Left hindlimb (tissue), 1 donor: ENCODE measurements around the gene CNGB1.
"Not testable (repeated sequence)": the region's sequence is repeated elsewhere in the genome, so short reads cannot be mapped to it uniquely, and the experiment has no call there.

Source experiments
- DNase-seq: peaks from one replicate; pipeline ENCODE4 v3.0.0-alpha.2; 2018

The CNGB1 gene

GRCh38 chr16:57949595-57950238 is 21.2 kb downstream of the CNGB1 start:
- no peak for DNase-seq

- no peak for DNase-seq
Measured at GRCh38 chr16:57949013-57949412, 21.9 kb downstream of the CNGB1 start.

GRCh38 chr16:57948027-57948426 is 22.9 kb downstream of the CNGB1 start:
- no peak for DNase-seq

GRCh38 chr16:57947261-57947660 is 23.7 kb downstream of the CNGB1 start:
- DNase-seq = no peak

GRCh38 chr16:57946181-57946801 is 24.6 kb downstream of the CNGB1 start:
- DNase-seq = no peak

GRCh38 chr16:57945740-57946138 is 25.2 kb downstream of the CNGB1 start:
- no peak for DNase-seq

- no peak for DNase-seq
Measured at GRCh38 chr16:57944970-57945739, 25.8 kb downstream of the CNGB1 start.

GRCh38 chr16:57943381-57943780 is 27.5 kb downstream of the CNGB1 start:
- not testable (repeated sequence) for DNase-seq

- not testable (repeated sequence) for DNase-seq
Measured at GRCh38 chr16:57941901-57942300, 29.0 kb downstream of the CNGB1 start.

GRCh38 chr16:57941016-57941664 is 29.8 kb downstream of the CNGB1 start:
- peak; percentile 52 for DNase-seq

- no peak for DNase-seq
Measured at GRCh38 chr16:57940382-57940966, 30.5 kb downstream of the CNGB1 start.

- no peak for DNase-seq
Measured at GRCh38 chr16:57939872-57940224, 31.1 kb downstream of the CNGB1 start.

- peak; percentile 89 for DNase-seq
Measured at GRCh38 chr16:57938936-57939871, 31.7 kb downstream of the CNGB1 start.

- no peak for DNase-seq
Measured at GRCh38 chr16:57938484-57938883, 32.4 kb downstream of the CNGB1 start.

GRCh38 chr16:57937861-57938260 is 33.1 kb downstream of the CNGB1 start:
- DNase-seq = no peak

GRCh38 chr16:57935904-57936303 is 35.0 kb downstream of the CNGB1 start:
- DNase-seq = no peak

- DNase-seq = no peak
Measured at GRCh38 chr16:57930533-57930932, 40.4 kb downstream of the CNGB1 start.

- no peak for DNase-seq
Measured at GRCh38 chr16:57929250-57929649, 41.7 kb downstream of the CNGB1 start.

- no peak for DNase-seq
Measured at GRCh38 chr16:57926041-57926440, 44.9 kb downstream of the CNGB1 start.

GRCh38 chr16:57925310-57925709 is 45.6 kb downstream of the CNGB1 start:
- no peak for DNase-seq

- DNase-seq = no peak
Measured at GRCh38 chr16:57924514-57924913, 46.4 kb downstream of the CNGB1 start.

GRCh38 chr16:57923841-57924240 is 47.1 kb downstream of the CNGB1 start:
- no peak for DNase-seq
